COR-L47 (cell line): ENCODE data around the gene SCGB3A2.
"Not testable (repeated sequence)": the region's sequence is repeated elsewhere in the genome, so short reads cannot be mapped to it uniquely, and the experiment has no call there.

ENCODE experiments used
- DNase-seq: peaks from one replicate; lab custom pipeline; 2025; lab: John Stamatoyannopoulos, UW

The SCGB3A2 gene

DNA sequence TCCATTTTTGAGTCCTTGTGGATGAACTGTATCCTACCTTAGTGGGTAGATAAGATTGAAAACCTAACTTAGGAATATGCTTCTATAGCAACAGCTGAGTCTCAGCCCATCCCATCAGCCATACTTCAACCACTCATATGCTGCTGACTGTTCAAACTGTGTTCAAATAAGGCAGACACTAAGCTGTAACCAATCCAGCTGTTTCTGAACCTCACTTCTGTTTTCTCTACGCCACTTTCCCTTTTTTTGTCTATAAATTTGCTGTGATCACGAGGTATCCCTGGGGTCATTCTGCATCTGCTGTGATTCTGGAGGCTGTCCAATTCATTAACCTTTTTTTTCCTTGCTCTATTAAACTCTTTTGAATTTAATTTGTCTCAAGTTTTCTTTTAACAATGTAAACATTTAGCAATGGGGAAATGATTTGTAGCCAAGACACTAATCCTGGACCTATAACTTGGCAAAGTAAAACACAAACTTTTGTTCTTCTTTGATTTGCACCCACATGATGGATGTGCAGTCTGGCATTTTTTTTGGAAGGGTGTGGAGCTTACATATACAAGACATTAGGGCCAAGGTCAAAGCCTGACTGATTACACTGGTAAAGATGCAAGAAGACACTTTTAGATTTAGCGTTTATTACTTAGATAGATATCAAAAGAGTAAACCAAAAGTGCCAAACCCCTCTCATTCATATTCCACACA lies 14.9 kb upstream of the SCGB3A2 start:
- DNase-seq: peak; percentile 16

DNA sequence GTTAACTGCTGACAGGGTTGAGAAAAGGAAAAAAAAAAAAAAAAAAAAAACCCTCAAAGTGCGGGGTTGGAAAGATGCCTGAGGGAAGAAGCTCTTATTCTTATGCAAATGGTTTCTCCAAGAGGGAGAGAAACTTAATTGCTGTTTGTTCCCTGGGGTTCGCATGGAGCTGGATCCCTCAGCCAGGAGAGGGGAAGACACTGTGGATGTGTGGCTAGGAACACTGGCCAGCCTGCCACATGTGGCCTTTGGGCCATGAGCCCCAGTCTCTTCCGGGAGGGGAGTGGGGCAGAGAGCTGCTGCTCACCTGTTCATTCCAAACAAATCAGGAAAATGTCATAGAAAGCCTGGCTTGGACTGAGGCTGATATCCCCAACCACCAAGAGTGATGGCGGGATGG lies 9.4 kb upstream of the SCGB3A2 start:
- DNase-seq: no peak

DNA sequence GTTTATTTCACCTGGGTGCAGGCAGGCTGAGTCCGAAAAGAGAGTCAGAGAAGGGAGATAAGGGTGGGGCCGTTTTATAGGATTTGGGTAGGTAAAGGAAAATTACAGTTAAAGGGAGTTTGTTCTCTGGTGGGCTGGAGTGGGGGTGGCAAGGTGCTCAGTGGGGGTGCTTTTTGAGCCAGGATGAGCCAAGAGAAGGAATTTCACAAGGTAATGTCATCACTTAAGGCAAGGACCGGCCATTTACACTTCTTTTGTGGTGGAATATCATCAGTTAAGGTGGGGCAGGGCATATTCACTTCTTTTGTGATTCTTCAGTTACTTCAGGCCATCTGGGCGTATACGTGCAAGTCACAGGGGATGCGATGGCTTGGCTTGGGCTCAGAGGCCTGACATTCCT lies 8.6 kb upstream of the SCGB3A2 start:
- DNase-seq: not testable (repeated sequence)

DNA sequence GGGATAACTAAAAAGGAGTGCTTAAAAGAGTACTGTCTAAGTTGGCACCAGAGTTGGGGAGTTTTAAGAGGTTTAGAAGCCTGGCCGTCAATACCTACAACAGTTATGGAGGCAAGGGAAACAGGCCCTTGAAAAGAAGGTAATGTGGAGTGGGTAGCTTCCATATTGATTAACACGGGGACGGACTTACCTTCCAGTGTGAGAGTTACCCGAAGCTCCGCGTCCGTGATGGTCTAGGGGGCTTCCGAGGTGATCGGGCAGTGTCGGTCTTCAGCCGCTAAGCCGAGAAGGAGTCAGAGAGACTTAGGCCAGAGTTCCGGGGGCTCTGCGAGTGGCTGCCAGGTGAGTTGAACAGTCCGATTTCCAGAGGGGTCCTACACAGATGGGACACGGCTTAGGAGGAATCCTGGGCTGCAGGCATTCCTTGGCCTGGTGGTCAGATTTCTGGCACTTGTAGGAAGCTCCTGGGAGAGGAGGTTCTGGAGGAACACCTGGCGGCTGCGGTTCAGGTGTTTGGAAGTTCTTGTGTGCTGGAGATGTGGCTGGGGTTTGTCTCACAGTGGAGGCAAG lies 6.4 kb upstream of the SCGB3A2 start:
- DNase-seq: not testable (repeated sequence)

DNA sequence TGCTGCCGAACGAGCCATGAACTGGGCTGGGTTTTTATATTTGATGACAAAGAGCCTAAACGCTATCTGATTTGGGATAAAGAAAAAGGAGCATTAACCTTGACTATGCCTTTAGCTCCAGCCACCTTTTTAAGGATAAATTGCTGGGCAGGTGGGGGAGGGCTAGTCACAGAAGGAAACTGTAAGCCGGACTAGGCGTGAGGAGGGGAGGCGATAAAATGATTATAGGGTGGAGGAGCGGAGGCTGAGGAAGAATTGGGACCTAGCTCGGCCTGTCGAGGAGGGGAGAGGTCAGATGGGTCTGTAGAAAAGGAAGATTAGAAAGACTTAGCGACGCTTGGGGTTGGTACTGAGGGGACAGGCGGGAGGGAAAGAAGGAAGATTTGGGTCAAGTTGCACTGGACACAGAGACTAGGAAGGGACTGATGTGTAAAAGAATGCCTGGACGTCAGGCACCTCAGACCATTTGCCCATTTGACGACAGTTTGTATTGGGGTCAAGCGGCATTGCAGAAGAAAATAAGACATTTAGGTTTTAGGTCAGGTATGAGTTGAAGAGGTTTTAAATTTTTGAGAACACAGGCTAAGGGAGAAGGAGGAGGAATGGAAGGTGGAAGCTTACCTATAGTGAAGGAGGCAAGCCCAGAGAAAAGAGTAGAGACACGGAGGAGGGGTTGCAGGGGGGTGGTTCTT lies 5.6 kb upstream of the SCGB3A2 start:
- DNase-seq: not testable (repeated sequence)

DNA sequence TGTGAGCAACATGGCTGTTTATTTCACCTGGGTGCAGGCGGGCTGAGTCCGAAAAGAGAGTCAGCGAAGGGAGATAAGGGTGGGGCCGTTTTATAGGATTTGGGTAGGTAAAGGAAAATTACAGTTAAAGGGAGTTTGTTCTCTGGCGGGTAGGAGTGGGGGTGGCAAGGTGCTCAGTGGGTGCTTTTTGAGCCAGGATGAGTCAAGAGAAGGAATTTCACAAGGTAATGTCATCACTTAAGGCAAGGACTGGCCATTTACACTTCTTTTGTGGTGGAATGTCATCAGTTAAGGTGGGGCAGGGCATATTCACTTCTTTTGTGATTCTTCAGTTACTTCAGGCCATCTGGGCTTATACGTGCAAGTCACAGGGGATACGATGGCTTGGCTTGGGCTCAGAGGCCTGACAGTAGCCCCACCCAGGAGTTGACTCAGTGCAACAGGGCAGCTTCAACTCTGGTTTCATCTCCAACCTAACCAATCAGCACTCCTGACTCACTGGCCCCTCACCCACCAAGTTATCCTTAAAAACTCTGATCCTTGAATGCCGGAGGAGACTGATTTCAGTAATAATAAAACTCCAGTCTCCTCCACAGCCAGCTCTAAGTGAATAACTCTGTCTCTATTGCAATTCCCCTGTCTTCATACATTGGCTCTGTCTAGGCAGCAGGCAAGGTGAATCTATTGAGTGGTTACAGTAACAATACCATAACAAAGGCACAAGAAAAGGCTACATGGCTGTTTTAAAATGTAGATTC lies 4.2 kb upstream of the SCGB3A2 start:
- DNase-seq: not testable (repeated sequence)

DNA sequence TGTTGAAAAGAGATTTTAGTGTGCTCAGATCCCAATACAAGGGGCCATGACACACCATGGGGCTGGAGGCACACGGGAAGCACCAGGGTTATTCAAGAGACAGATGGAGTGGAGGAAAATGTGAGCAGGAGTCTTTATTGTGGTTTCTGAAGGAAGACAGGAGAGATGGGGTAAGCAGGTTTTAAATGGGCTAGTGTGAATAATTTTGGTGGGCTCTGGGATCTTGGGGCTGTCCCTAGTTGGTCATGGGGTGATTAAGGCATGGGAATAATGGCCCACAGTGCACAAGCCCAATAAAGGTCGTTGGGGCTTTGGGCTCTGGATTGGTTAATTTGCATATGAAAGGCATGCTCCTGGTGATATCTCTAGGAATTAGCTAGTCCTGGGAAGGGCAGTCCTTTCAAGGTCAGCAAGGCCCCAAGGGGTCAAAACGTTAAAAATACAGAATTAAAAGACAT lies 3.6 kb upstream of the SCGB3A2 start:
- DNase-seq: no peak

DNA sequence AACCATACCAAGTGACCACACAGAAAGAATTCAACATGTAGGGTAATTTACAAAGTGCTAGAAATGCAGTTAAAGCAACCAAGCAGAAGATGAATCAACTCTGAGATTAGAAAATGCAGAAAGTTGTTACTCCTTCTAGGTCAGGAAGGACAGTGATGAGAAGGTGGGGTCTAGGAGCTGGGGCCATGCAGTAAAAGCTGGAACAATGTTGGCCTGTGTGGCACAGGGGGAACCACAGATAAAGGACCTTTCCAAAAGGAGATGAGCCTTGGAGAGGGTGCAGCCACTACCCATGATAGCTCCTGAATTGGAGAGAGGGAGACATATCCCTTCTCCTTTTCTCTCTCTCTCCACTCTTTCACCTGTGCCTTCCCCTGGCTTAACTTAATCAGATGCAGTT lies 2.4 kb upstream of the SCGB3A2 start:
- DNase-seq: no peak

DNA sequence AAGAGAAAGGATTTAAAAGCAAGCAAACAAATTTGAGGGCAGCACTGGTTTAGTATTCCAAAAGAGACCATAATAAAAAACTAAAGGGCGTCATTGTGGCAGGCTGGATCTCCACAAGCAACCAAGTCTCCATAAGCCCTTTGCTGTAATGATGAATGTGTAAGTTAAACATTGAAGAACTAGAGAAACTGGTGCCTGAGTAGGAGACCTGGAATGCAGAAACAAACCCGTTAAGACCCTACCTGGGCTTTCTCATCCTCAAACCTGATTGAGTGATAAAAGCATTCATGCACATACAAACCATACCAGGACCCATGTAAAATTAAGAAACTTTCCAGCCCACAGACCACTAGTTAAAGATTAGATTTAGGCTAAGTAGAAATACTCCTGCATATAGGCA lies 1.9 kb upstream of the SCGB3A2 start:
- no peak for DNase-seq

DNA sequence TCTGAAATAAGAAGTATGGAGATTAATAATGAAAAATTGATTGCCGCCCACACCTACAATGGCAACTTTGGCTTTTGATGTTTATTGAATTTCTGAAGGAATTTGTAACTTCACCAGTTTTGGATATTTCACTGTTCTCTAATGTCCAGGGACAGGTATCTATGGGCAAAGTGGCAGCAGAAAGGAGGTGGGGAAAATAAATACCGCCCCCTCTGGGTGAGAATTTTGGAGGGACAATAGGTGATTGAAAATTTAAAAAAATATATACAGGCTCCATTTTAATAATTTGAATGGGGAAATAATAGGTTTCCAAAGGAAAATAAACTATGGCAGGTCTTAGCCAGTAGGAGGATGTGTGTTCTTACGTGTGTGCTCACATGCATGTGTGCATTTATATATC lies 1.3 kb downstream of the SCGB3A2 start:
- DNase-seq: no peak

DNA sequence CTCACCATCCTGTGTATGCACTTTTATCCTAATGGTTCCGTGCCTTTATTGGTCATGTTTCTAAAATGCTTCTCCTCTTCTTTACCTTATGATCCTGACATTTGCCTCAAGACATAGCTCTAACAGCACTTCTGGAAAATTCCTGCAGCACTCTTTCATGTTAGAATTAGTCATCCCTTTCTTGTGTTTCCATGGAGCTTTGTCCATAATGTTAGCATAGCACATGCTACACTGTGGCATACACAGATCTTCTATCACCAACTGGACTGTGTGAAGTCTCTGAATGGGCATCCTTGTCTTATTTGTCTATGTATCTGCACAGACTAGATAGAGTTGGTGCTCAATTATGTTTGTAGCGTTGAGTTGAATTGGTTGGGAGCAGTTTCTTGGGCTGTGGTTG lies 2.0 kb downstream of the SCGB3A2 start:
- no peak for DNase-seq

DNA sequence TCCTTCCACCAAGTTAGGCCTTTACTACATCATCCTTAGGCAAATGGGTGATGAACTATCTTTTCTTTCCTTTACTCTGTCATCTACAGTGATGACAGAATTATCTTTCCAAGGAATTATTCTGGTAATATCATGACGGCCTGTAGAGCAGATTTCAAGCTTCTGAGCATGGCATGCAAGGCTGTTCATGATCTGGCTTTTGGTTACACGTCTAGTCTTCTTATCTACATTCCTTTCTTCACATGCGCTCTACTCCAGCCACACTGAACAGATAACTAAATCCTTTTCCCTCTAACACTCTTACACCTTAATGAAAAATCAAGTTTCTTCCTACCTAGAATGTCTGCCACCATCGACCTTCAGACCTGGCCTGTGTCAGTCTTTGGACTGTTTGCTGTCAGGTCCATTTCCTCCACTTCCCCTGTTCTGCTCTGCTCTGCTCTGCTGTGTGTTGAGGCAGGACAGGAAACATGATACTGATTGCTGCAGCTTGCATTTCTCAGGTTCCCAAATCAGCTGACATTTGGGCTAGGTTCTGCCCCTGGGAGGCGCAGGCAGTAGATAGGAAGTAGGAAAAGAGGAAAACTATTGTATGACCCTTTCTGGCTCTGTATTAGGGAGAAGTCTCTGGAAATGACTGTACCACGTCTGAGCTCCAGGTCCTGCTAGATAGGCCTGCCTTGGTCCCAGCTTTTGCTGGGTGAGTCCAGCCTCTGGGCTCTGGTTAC lies 4.2 kb downstream of the SCGB3A2 start:
- no peak for DNase-seq

DNA sequence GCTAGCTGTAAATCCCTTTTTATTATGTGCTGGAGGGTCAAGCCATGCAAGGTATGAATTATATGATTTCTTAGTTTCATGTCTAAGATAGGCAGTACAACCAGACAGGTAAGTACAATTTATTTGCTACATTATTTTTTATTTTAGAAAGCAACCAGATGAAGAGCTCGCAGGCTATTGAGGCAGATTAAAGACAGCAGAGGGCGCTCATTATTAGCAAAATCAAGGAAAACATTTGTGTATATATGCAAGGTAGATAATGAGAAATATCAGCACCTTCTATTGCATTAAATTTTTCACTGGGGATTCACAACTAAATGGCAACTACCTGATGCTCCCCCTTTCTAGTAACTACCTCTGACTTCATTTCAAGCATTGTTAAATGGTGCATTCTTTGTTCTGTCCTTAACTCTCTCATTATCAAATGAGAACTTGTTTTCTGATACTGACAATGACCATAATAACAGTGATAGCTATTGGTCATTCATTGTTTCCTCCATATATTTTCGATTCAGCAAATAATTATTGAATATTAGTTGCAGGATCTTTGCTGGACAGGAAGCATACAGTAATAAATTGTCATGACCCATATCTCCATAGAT lies 8.6 kb downstream of the SCGB3A2 start:
- DNase-seq: peak; percentile 37

DNA sequence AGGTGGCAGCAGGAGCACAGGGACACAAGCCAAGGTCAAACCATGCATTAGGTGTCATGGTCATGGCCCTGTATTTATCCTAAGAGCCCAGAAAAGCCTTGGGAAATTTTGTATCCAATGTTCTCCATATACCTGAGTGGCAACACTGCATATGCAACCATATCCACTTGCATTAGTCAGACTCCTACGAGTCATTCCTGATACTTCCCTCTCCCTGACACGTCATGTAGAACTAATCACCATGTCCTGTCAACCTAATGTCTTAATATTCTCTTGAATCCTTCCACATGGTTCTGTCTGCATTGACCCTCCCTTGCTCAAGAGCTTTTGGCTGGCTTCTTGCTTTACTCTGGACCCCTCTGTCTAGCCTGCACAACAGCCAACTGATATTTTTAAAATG lies 9.4 kb downstream of the SCGB3A2 start:
- no peak for DNase-seq

DNA sequence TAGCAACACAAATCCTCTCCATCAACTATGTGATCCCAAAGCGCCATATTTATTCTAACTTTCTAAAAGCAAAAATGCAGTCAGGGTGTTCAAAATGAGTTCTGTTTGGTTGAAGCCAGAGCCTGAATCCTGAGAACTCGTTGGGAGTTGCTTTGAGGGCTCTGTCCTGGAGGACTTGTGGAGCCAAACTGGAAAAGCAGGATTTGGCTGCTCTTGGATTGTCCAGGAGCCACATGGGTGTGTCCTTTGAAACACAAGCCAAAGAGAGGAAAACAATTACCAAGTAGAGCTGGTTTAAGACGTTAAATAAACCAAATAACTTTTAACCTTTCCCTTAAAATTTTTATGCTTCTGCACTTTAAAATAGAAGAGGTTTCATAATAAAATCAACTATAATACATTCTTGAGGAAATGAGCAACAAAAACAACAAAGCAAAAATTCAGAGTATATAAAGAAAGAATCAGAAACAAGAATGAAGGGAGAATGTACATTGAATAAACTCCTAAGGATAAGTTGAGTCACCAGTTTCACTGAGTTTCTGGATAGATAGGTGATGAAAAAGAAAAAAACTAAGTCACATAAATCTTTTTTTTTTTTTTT lies 14.3 kb downstream of the SCGB3A2 start:
- no peak for DNase-seq

DNA sequence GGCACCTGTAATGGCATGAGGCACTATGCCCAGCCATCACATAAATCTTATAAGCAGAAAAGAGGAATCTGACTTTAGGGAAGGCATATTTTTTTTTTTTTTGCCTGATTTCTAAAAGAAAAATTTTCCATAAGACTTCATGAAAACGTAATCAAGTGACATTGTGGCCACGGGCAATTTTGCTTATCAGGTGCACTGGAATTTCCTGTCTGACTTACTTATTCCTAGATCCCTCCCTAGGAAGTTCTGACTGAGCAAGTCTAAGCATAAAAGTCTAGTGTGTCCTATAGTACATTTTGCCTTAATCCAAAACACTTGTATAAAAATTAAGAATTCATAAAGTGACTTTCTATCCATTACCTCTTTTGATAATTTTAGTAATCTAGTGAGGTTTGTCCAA lies 15.3 kb downstream of the SCGB3A2 start:
- no peak for DNase-seq

DNA sequence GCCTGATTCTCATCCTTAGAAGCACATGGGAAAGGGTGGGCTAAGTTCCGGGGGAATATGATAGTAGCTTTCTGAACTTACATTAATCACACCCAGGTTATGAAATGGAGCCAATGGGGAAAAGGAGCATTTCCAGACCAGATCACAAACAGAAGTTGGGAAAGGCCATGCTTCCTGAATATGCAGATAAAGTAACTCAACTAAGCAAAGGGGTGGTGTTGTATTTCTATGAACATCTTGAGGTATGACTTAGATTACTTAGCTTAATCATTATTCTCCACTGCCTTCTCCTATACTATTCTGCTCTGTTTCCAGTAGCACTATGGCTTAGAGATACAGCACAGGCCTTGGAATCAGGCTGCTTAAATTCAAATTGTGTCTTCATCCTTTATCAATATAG lies 17.4 kb downstream of the SCGB3A2 start:
- DNase-seq: no peak

DNA sequence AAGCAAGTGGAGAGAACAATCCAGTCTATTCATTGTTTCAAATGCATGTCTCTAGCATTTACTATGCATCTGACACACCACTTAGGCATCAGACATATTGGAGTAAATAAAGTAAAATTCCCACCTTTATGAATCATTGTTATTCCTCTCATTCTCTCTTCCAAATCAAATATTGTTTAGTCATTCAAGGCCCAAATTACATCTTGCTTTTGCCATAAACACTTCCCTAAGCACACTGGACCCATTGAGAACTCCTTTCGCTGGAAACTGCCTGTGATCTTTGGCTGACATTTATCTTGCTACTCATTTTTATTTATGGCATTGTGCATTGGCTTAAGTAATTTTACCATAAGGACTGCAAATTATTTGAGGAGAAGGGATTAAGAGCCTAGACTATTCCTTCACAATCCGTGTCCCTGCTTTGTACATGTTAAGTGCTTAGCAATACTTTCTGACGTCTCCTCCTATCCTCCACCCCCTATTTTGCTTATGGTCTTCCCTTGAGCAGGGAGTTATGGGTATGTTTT lies 20.4 kb downstream of the SCGB3A2 start:
- no peak for DNase-seq

DNA sequence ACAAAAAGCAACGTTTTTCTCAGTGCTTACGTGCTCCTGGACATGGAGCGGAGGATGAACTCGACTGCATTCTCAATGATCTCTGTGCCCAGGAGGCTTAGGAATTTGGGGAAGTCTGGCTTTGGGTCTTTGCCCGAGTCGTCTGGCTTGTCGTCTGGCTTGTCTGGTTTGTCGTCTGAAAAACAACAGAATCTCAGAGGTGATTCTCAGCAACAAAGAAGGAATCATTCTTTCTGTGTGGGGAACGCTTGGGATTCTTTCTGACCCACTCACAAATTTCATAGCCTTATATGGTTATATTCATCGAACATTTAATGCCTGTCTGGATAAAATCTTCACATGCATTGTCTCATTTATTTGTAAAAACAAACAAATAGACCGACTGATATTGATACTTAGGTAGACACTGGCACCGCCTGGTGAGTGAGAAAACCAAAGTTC lies 23.1 kb downstream of the SCGB3A2 start:
- no peak for DNase-seq

DNA sequence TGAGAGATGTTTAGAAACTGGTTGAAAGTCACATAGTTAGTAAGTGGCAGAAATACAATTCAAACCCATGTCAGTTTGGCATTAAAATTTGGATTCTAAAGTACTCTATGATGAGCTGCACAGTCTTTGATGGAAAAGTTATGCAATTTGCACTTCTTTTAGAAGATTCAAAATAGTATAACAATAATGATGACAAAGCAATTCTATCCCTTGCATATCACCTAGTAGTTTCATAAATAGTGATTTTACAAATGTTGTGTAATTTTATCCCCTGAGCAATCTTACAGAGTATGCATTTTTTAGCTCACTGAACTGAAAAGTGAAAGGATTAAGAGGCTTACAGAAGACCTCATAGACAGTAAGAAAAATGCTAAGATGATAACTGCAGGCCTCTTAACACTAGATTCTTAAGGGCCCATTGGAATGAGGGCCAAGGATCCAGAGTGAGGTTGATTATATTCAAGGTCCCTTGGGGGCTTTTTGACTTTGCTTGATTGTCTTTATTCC lies 24.2 kb downstream of the SCGB3A2 start:
- DNase-seq: no peak

DNA sequence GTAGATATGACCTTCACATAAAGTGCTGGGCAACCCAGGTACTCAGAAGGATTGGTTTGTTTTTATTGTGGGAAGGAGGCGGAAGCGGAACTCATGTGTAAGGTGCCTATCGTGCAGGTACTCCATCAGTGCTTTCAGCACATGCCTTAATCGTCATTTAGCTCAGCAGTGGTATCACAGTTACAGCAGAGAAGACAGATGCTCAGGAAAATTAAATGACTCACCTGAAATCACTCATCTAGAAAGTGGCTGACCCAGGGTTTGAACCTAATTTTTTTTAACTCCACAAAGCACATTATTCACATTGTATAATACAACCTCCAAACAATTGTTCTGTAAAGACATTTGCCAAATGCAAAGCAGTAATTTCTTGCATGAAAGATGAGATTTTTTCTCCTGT lies 25.6 kb downstream of the SCGB3A2 start:
- DNase-seq: no peak
